Lung (tissue), 12 donors: ENCODE measurements around the gene METRNL. TPM values are rescaled to one million over a fixed set of nuclear protein-coding genes. Genes with fewer than 3 reads are reported as not detected.

Experiments
- ATAC-seq: fragments of 200-7000 bp; cut with Tn5 transposase; one replicate; pipeline ENCODE4 v1.9.1; 2020; ENCODE audit warnings: moderate number of reproducible peaks; ENCODE audit not compliant: insufficient read depth, low FRiP score
- DNase-seq, 3 donors: peaks; one replicate each; pipeline ENCODE4 v3.0.0-alpha.2; 2013 to 2017
- H3K27ac ChIP-seq, 2 donors: one replicate each; pipeline ENCODE4 v1.5.1; 2013; ENCODE audit warnings: mild to moderate bottlenecking in 2 of 2, moderate library complexity in 2 of 2, control low read depth in 1 of 2, inconsistent platforms in 1 of 2, low read depth in 1 of 2, low read length in 1 of 2
- H3K27me3 ChIP-seq, 3 donors: one replicate each; pipeline ENCODE4 v1.5.1; 2013; ENCODE audit warnings: low read length in 2 of 3; ENCODE audit not compliant: control insufficient read depth in 3 of 3, insufficient read depth in 3 of 3
- H3K36me3 ChIP-seq, 4 donors: one replicate each; pipeline ENCODE4 v1.5.1; 2013; ENCODE audit warnings: low read length in 4 of 4, mild to moderate bottlenecking in 1 of 4, moderate library complexity in 1 of 4; ENCODE audit not compliant: control insufficient read depth in 4 of 4, insufficient read depth in 4 of 4
- H3K4me1 ChIP-seq, 5 donors: one replicate each; pipeline ENCODE4 v1.5.1; 2013; ENCODE audit warnings: low read length in 5 of 5, mild to moderate bottlenecking in 2 of 5, moderate library complexity in 1 of 5; ENCODE audit not compliant: control insufficient read depth in 5 of 5, insufficient read depth in 5 of 5
- H3K4me3 ChIP-seq: one replicate; pipeline ENCODE4 v1.5.1; 2013; ENCODE audit warnings: mild to moderate bottlenecking, control low read depth, moderate library complexity
- H3K9ac ChIP-seq, 2 donors: one replicate each; pipeline ENCODE4 v1.5.1; 2013; ENCODE audit warnings: low read length in 2 of 2, control low read depth in 1 of 2; ENCODE audit not compliant: insufficient read depth in 1 of 2
- H3K9me3 ChIP-seq, 4 donors: one replicate each; pipeline ENCODE4 v1.5.1; 2013; ENCODE audit warnings: low read length in 3 of 4, mild to moderate bottlenecking in 1 of 4, moderate library complexity in 1 of 4; ENCODE audit not compliant: control insufficient read depth in 4 of 4, insufficient read depth in 3 of 4
- WGBS, 2 donors: extraction: QIAGEN DNeasy Blood & Tissue Kit; methylation state at CpG; one replicate each; pipeline ENCODE4 v1.1.7; 2013; 5-methylcytosine and 5-hydroxymethylcytosine counted together
- polyA plus RNA-seq, 2 donors: library from polyadenylated mRNA; stranded (reverse); fragments of 200-250 nt; gene quantifications; one replicate each; pipeline ENCODE4 v1.2.1, GENCODE V29; 2013
- total RNA-seq, 2 donors: library from RNA; depleted of rRNA in 1 of 2; stranded (reverse); fragments of >200 nt in 1 of 2; gene quantifications; one replicate each; pipeline ENCODE4 v1.2.1, GENCODE V29; 2014 to 2021
- TF ChIP-seq, protein P1 (sequence below): IDR thresholded peaks from 2 replicates; pipeline ENCODE4 v1.5.1; 2012; ENCODE audit warnings: mild to moderate bottlenecking; ENCODE audit errors: control extremely low read depth, extremely low read depth
- donor health status: control.
- donor health status: control.
- donor health status: Bipolar disorder and iron deficiency.
- donor health status: healthy.
- donor health status: DM: yes; HTN: yes; CAD: no.

Gene METRNL
- total and polyA plus RNA-seq, 4 donors: 48.2 to 181 (median 65.0) TPM

DNA sequence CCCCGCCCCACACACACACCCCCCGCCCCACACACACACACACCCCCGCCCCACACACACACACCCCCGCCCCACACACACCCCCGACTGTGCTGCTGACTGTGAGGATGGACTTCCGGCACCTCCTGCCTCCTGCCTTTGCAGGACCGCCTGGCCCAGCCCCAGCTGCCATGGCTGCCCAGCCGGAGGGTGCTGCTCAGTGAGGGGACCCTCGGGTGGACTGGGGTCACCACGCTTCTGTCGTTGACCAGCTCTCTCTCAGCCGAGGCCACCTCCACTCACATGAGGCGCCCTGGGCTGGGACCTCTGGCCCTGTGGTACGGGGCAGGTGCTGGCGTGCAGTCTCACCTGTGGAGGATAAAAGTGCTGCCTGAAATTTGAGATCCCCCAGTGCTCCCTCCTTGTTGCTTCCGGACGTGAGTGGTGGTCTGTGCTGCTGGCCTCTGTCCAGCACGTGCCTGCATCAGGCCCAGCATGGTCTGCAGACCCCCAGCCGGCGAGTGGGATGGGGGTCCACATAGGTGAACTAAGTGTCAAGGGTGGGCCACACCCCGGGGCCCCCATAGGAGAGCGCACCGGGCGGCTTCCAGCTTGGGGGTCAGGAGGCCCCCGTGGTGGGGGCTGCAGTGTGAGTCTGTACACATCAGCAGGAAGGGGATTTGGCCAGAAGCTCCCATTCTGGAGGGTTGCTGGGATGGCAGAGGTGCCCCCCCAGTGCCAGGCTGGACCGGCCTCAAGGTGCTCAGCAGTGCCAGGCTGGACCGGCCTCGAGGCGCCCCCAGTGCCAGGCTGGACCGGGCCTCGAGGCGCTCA lies 11.2 kb downstream of the METRNL start:
- H3K36me3 ChIP-seq: peaks cover 2 to 40% (median 4%) of the 10 kb centered on the region in 4 donors
- no peak overlapping the region for H3K9ac ChIP-seq
- DNase-seq: no peak
- H3K4me3 ChIP-seq: no peak overlapping the region
- WGBS, 2 donors: 77 to 86% methylated on average over 28 to 31 of the region's 32 CpGs
- no peaks in the 10 kb centered on the region for H3K27me3 ChIP-seq
- H3K27ac ChIP-seq: peak overlapping the region; percentile 54 to 87
- H3K9me3 ChIP-seq: no peaks in the 10 kb centered on the region
- TF ChIP-seq, protein P1, sequence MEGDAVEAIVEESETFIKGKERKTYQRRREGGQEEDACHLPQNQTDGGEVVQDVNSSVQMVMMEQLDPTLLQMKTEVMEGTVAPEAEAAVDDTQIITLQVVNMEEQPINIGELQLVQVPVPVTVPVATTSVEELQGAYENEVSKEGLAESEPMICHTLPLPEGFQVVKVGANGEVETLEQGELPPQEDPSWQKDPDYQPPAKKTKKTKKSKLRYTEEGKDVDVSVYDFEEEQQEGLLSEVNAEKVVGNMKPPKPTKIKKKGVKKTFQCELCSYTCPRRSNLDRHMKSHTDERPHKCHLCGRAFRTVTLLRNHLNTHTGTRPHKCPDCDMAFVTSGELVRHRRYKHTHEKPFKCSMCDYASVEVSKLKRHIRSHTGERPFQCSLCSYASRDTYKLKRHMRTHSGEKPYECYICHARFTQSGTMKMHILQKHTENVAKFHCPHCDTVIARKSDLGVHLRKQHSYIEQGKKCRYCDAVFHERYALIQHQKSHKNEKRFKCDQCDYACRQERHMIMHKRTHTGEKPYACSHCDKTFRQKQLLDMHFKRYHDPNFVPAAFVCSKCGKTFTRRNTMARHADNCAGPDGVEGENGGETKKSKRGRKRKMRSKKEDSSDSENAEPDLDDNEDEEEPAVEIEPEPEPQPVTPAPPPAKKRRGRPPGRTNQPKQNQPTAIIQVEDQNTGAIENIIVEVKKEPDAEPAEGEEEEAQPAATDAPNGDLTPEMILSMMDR: no peak
- H3K4me1 ChIP-seq: peaks cover 0 to 32% (median 0%) of the 10 kb centered on the region in 5 donors
- no peak for ATAC-seq

DNA sequence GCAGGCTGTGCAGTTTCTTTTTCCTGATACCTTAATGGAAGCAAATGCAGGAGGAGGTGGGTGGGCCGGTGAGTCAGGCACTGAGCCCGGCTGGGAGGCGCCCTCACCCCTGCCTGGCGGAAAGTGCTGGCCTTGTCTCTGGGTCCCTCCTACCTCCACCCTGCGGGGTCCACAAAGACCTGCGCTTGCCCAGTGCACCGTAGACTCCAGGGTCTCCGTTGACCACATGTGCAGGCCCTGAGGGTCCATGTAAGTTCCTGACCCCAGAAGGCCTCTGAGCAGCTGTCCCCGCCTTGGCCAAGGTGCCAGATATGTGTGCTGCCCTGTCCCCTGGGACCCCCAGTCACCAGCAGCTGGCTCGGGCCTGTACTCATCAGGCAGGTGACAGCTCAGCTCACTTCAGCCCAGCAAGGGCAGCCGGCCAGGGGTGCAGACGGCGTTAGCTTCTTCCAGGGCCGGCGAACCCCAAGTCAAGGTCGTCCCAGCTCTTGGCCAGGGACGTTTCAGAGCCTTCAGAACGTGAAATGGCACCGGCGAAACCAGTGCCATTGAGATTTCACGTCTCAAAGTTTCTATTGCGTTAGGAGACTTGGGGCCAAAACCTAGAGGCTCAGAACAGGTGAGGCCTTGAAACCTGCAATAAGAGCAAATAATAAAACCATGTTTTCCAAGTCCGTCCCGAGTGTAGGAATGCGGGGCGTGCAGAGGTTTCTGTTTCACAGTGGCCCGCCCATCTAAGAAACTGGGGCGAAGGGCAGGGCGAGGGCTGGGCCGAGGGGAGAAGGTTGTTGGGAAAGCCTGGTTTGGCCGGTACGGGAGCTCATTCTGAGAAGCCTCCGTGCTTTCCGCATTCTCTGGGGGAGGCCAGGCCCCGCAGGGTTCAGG lies 12.1 kb downstream of the METRNL start:
- H3K27ac ChIP-seq: peak overlapping the region; percentile 56 to 87
- H3K36me3 ChIP-seq: peaks cover 6 to 43% (median 9%) of the 10 kb centered on the region in 4 donors
- peaks cover 0 to 28% (median 0%) of the 10 kb centered on the region in 5 donors for H3K4me1 ChIP-seq
- no peak overlapping the region for H3K4me3 ChIP-seq
- ATAC-seq (peak; percentile 54), DNase-seq (peak; percentile 54 to 75 (median 73))
- no peaks in the 10 kb centered on the region for H3K27me3 ChIP-seq
- peaks cover 0 to 2% (median 0%) of the 10 kb centered on the region in 4 donors for H3K9me3 ChIP-seq
- 67 to 86% methylated on average over 35 of the region's 35 CpGs for WGBS, 2 donors
- TF ChIP-seq, protein P1: no peak
- peak overlapping the region in 1 of 2 donors; percentile 32 for H3K9ac ChIP-seq

DNA sequence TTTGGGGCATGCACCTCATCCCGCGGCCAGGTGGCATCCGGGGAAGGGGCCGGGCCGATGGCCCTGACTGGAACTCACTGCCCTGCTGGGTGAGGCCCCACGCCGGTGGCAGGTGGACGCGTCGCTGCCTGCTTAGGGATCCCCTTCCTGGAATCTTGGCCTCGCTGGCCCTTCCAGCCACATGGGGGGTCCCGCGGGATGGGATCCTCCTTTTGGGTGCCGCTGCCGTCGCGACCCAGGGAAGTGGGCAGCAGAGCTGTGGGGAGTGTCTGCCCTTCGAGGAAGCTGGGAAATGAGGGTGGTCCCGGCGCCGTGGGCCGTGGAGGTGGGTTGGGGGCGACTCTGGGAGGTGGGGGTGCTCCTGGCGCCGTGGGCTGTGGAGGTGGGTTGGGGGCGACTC lies 12.8 kb downstream of the METRNL start:
- Histone ChIP-seq H3K27me3 (no peaks in the 10 kb centered on the region), H3K4me1 (peaks cover 0 to 27% (median 0%) of the 10 kb centered on the region in 5 donors), H3K9ac (no peak overlapping the region), H3K4me3 (no peak overlapping the region), H3K27ac (peak overlapping the region in 1 of 2 donors; percentile 73), H3K36me3 (peaks cover 6 to 43% (median 10%) of the 10 kb centered on the region in 4 donors), H3K9me3 (peaks cover 0 to 2% (median 0%) of the 10 kb centered on the region in 4 donors)
- TF ChIP-seq, protein P1: no peak
- no peak for DNase-seq
- 88 to 92% methylated on average over 23 to 25 of the region's 26 CpGs for WGBS, 2 donors
- ATAC-seq: no peak
